ENCODE data around the gene SURF6. TPM values are rescaled to one million over a fixed set of nuclear protein-coding genes. Genes with fewer than 3 reads are reported as not detected.

Gene SURF6
- total RNA-seq, 1 experiment from 2014 or later = 21.2 TPM

DNA sequence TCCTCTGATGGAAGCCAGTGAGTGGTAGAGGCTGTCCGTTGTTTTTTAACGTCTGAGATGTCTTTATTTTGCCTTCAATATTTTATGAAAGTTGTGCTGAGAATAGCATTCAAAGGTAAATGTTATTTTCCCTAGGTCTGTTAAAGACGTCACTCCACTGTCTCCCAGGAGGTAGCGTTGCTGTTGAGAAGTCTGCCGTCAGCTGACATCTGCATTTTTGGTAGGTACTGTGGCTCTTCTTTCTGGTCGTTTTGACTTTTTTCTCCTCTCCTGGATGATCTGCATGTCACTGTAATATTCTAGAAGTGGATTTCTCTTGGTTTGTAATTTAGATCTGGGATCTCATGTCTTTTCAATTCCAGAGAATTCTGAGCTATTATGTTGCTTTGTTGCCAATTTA, 26.4 kb downstream of the SURF6 start:
- no peak overlapping the region for H3K27ac ChIP-seq
- no TSS peak for BruUV-seq (replicated peaks)
- DNase-seq = no peak
- no peaks in the 10 kb centered on the region for H4K20me1 ChIP-seq (ENCODE audit: insufficient read depth)
- TF ChIP-seq, protein P1, sequence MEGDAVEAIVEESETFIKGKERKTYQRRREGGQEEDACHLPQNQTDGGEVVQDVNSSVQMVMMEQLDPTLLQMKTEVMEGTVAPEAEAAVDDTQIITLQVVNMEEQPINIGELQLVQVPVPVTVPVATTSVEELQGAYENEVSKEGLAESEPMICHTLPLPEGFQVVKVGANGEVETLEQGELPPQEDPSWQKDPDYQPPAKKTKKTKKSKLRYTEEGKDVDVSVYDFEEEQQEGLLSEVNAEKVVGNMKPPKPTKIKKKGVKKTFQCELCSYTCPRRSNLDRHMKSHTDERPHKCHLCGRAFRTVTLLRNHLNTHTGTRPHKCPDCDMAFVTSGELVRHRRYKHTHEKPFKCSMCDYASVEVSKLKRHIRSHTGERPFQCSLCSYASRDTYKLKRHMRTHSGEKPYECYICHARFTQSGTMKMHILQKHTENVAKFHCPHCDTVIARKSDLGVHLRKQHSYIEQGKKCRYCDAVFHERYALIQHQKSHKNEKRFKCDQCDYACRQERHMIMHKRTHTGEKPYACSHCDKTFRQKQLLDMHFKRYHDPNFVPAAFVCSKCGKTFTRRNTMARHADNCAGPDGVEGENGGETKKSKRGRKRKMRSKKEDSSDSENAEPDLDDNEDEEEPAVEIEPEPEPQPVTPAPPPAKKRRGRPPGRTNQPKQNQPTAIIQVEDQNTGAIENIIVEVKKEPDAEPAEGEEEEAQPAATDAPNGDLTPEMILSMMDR (conservative IDR thresholded peaks at IDR 0.05) = no peak
- no peak for TF ChIP-seq EZH2 (IDR thresholded peaks at IDR 0.05; ENCODE audit: low read depth)
- intact Hi-C loops (cut with micrococcal nuclease; ENCODE audit: unreplicated experiment) = no loop called here
- POLR2A ChIA-PET (ENCODE audit: unreplicated experiment) = no interaction called here
- no peaks in the 10 kb centered on the region for H3K9me2 ChIP-seq (ENCODE audit: insufficient read depth)
- no peak overlapping the region for H3K4me2 ChIP-seq
- H2AFZ ChIP-seq = no peak overlapping the region
- no peak overlapping the region for H3K4me3 ChIP-seq
- no peaks in the 10 kb centered on the region for H3K79me2 ChIP-seq (ENCODE audit: low read depth)
- CTCF ChIA-PET = interaction anchor here (0.7 kb wide), 1 partner anchor 380 kb away, joined by 8 read pairs; no protein-coding TSS in a partner anchor
- no peaks in the 10 kb centered on the region for H3K36me3 ChIP-seq (ENCODE audit: low read depth)
- no peaks in the 10 kb centered on the region for H3K4me1 ChIP-seq (replicated peaks; ENCODE audit: insufficient read depth)
- no peaks in the 10 kb centered on the region for H3F3A ChIP-seq (ENCODE audit: insufficient read depth, low read depth)
- no peaks in the 10 kb centered on the region for H3K9me3 ChIP-seq (ENCODE audit: insufficient read depth, low read depth)
- peaks cover 41% of the 10 kb centered on the region for H3K27me3 ChIP-seq (ENCODE audit: insufficient read depth, low read depth)

DNA sequence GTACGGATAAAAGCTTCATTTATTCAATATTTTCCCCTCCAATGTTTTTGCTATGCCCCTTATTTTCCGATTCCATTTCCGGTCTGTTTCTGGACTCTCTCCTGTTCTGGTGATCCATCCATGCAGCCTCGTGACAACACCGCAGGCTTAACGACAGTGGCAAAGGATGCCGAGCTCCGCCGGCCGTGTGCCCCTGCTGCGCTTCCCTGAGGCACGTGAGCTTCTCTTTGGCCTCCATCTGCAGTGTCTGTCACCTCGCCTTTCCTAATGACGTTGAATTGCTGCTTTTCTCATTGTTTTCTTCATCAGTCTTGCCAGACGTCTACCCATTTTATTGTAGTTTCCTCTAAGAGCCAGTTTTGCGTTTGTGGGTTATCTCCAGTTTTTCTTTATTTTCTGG, 28.7 kb downstream of the SURF6 start:
- H3K27ac ChIP-seq = no peak overlapping the region
- no peaks in the 10 kb centered on the region for H3K79me2 ChIP-seq (ENCODE audit: low read depth)
- no peak overlapping the region for H3K4me3 ChIP-seq
- H3F3A ChIP-seq (ENCODE audit: insufficient read depth, low read depth) = no peaks in the 10 kb centered on the region
- ChIA-PET CTCF (no interaction called here), POLR2A (ENCODE audit: unreplicated experiment) (no interaction called here)
- H3K4me1 ChIP-seq (replicated peaks; ENCODE audit: insufficient read depth) = no peaks in the 10 kb centered on the region
- BruUV-seq (replicated peaks) = no TSS peak
- TF ChIP-seq, protein P1 (conservative IDR thresholded peaks at IDR 0.05) = no peak
- no peak for TF ChIP-seq EZH2 (IDR thresholded peaks at IDR 0.05; ENCODE audit: low read depth)
- no peak overlapping the region for H3K4me2 ChIP-seq
- intact Hi-C loops (cut with micrococcal nuclease; ENCODE audit: unreplicated experiment) = no loop called here
- no peaks in the 10 kb centered on the region for H4K20me1 ChIP-seq (ENCODE audit: insufficient read depth)
- H3K9me2 ChIP-seq (ENCODE audit: insufficient read depth) = no peaks in the 10 kb centered on the region
- H3K9me3 ChIP-seq (ENCODE audit: insufficient read depth, low read depth) = no peaks in the 10 kb centered on the region
- H2AFZ ChIP-seq = no peak overlapping the region
- no peak for DNase-seq
- H3K27me3 ChIP-seq (ENCODE audit: insufficient read depth, low read depth) = peaks cover 55% of the 10 kb centered on the region
- no peaks in the 10 kb centered on the region for H3K36me3 ChIP-seq (ENCODE audit: low read depth)

DNA sequence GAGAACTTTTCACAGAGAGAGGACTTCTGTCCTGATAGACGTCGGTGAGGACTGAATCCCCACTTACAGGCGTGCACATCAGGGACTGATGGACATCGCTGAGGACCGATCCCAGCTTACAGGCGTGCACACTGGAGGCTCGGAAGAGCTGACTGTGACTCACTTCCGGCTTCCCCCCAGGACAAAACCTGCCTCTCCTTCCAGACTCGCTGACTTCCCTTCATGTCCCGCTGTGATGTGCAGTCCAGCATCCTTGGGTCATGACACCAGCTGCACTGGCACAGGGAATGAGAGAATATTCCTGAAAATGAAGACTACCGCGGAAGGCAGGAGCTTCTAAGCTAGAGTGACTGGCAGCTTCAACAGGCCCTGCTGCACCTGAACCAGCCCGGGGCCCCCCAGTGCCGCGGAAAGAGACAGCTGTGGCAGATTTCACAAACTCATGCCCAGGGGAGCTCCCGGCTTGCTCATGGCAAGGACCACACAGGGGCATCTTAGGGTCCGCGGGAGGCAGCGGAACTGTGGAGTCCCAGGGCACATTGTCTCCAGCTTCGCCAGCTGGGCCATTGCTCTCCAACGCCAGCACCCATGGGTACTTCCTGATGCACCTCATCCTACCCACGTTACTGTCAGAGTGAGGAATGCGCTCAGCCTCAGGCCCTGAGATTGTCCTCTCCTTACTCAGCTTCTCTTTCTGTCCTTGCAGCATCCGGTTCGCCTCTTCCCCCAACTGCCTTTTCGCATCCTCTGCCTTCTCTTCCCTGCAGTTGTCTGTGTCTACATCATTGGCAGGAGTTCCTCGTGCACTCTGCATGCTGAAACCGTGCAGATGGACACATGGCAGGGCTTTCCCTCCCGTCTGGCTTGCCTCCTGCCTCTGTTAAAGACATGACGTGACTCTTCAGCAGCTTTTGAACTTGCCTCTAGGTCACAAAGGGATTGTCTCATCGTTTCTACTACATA, 29.5 kb downstream of the SURF6 start:
- H2AFZ ChIP-seq = no peak overlapping the region

More for the DNA sequence above, 29.5 kb downstream of the SURF6 start:
- TF ChIP-seq, protein P1 (conservative IDR thresholded peaks at IDR 0.05) = no peak
- TF ChIP-seq EZH2 (IDR thresholded peaks at IDR 0.05; ENCODE audit: low read depth) = no peak
- no peaks in the 10 kb centered on the region for H3F3A ChIP-seq (ENCODE audit: insufficient read depth, low read depth)
- ChIA-PET POLR2A (ENCODE audit: unreplicated experiment) (no interaction called here), CTCF (no interaction called here)
- H3K27me3 ChIP-seq (ENCODE audit: insufficient read depth, low read depth) = peaks cover 63% of the 10 kb centered on the region
- no peaks in the 10 kb centered on the region for H3K79me2 ChIP-seq (ENCODE audit: low read depth)
- H3K4me1 ChIP-seq (replicated peaks; ENCODE audit: insufficient read depth) = no peaks in the 10 kb centered on the region
- H3K4me2 ChIP-seq = no peak overlapping the region
- no peaks in the 10 kb centered on the region for H3K9me2 ChIP-seq (ENCODE audit: insufficient read depth)
- H3K9me3 ChIP-seq (ENCODE audit: insufficient read depth, low read depth) = no peaks in the 10 kb centered on the region
- H3K27ac ChIP-seq = no peak overlapping the region
- intact Hi-C loops (cut with micrococcal nuclease; ENCODE audit: unreplicated experiment) = no loop called here
- H3K4me3 ChIP-seq = no peak overlapping the region
- no peaks in the 10 kb centered on the region for H3K36me3 ChIP-seq (ENCODE audit: low read depth)
- no peak for DNase-seq
- no TSS peak for BruUV-seq (replicated peaks)
- H4K20me1 ChIP-seq (ENCODE audit: insufficient read depth) = no peaks in the 10 kb centered on the region
